SU-DHL-6 (cell line): ENCODE measurements around the gene ADCY10.

Experiments
- EZH2phosphoT487 ChIP-seq: fragments of 200-600 bp; sonication (generic), shearing (Covaris generic); conservative IDR thresholded peaks from 2 replicates; pipeline ENCODE4 v1.6.1; 2018; ENCODE audit warnings: mild to moderate bottlenecking, antibody characterized with exemption, low read length, moderate library complexity, mixed read lengths
- TF ChIP-seq, protein P1 (sequence below): fragments of 200-600 bp; sonication (generic); IDR thresholded peaks from one replicate; pipeline ENCODE4 v1.5.1; 2017; ENCODE audit warnings: antibody characterized with exemption, mild to moderate bottlenecking, low read length, moderate library complexity; ENCODE audit not compliant: insufficient read depth, poor library complexity, severe bottlenecking

- TF ChIP-seq, protein P1, sequence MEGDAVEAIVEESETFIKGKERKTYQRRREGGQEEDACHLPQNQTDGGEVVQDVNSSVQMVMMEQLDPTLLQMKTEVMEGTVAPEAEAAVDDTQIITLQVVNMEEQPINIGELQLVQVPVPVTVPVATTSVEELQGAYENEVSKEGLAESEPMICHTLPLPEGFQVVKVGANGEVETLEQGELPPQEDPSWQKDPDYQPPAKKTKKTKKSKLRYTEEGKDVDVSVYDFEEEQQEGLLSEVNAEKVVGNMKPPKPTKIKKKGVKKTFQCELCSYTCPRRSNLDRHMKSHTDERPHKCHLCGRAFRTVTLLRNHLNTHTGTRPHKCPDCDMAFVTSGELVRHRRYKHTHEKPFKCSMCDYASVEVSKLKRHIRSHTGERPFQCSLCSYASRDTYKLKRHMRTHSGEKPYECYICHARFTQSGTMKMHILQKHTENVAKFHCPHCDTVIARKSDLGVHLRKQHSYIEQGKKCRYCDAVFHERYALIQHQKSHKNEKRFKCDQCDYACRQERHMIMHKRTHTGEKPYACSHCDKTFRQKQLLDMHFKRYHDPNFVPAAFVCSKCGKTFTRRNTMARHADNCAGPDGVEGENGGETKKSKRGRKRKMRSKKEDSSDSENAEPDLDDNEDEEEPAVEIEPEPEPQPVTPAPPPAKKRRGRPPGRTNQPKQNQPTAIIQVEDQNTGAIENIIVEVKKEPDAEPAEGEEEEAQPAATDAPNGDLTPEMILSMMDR = no peak
- TF ChIP-seq EZH2phosphoT487 = no peak
Measured at GRCh38 chr1:167912294-167912693, 1.6 kb downstream of the ADCY10 start.
